NOMO-1 (cell line): ENCODE results near the gene ALG1L2.
"Not testable (repeated sequence)": the region's sequence is repeated elsewhere in the genome, so short reads cannot be mapped to it uniquely, and the experiment has no call there.

Experiments used
- DNase-seq, 2 experiments: peaks; one replicate each; lab custom pipeline; 2025; ENCODE audit not compliant: unreplicated experiment in 2 of 2; lab: John Stamatoyannopoulos, UW

Gene ALG1L2, protein sequence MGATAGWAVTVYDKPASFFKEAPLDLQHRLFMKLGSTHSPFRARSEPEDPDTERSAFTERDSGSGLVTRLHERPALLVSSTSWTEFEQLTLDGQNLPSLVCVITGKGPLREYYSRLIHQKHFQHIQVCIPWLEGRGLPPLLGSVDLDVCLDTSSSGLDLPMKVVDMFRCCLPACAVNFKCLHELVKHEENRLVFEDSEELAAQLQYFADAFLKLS

DNA sequence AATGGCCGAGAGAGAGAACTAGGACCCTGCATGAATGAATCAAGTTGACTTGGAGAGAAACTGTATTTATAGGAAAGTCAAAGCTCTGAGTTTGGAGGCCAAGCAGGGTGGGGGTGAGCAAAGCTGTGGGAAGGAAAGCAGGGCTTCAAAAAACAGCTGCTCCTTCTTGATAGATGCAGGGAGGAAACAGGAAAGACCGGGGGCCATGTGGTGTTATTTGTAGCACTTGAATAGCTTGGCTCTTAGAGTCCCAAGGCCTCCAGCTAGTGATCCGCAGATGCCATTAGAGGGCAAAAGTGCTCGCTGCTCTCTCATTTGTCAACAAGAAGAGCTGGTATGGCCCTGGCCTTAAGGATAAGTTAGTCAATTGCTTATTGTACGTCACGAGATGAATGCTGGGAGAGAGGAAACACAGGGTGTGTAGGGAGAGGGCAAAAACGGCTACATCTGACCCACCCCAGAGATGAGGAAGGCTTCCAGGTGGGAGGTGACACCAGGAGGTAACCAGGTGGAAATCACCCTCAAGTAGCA, at the start of gene ALG1L2:
ALG1L2 (plus strand) TSS at position 481 of the 531 bp plus-strand sequence. CDS start 186 bp downstream, outside the sequence.
- no peak for DNase-seq

DNA sequence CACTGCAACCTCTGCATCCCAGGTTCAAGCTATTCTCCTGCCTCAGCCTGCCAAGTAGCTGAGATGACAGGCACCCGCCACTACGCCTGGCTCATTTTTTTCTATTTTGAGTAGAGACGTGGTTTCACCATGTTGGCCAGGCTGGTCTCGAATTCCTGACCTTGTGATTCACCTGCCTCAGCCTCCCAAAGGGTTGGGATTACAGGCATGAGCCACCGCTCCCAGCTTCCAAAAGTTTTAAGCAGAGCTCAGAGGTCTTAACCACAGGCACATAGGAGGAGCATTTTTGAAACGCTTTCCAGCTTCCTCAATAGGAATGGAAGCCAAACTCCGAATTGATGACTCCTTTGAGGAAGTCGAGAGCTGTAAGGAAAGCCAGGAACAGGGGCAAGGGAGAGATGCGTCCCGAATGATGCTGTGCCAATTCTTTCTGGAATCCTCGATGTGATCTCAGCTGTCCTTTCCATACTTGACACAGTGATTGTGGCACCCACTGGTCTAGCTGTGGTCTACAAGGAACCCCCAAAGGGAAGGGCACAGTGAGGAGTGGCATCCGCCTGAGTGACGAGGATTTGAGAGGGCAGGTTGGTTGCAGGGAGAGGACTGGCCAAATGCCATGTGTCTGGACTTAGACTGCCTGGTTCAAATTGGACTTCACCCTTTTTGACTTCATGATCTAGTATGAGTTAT, 44.4 kb upstream of the ALG1L2 start:
- not testable (repeated sequence) for DNase-seq

DNA sequence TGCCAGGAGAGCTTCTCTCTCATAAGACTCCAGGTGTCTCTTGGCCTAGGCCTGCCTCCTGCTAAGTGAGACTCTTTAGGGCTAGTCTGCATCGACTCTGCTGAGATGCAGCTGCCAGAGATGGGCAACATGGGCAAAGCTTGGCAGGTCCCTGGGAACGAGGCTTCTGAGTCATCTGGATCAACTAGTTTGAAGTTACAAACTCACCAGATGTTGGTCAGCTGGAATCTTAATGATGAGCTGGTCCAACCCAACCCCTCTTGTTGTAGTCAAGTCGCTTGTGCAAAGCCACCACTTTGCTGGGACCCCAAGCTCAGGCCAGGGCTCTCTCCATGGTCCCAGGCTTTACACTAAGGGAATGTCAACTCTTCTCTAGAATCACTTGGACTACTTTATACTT, 38.9 kb upstream of the ALG1L2 start:
- DNase-seq = not testable (repeated sequence)

DNA sequence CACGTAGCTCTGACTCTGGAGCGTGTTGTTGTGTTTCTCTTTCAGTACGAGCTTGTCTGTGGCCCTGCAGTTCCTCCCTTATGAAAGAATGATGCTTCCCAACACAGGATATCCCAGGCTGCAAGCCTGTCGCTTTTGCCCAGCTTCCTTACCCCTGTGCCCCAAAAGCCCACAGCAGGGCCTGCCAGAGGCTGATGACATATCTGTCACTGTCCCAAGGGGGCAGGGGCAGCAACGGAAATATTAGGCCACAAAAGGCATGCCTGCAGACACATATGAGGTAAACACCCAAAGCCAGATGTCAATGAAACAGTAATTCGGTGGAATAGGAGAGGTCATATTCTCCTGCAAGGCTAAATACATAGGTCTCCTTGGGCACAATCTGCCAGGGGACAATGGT, 38.0 kb upstream of the ALG1L2 start:
- not testable (repeated sequence) for DNase-seq

- no peak for DNase-seq
Observed at GRCh38 chr3:130044370-130044769, 37.3 kb upstream of the ALG1L2 start.

GRCh38 chr3:130048726-130049125, 32.9 kb upstream of the ALG1L2 start:
- DNase-seq = no peak

GRCh38 chr3:130052366-130052765, 29.3 kb upstream of the ALG1L2 start:
- DNase-seq = not testable (repeated sequence)

- DNase-seq = not testable (repeated sequence)
Observed at GRCh38 chr3:130052965-130053364, 28.7 kb upstream of the ALG1L2 start.

DNA sequence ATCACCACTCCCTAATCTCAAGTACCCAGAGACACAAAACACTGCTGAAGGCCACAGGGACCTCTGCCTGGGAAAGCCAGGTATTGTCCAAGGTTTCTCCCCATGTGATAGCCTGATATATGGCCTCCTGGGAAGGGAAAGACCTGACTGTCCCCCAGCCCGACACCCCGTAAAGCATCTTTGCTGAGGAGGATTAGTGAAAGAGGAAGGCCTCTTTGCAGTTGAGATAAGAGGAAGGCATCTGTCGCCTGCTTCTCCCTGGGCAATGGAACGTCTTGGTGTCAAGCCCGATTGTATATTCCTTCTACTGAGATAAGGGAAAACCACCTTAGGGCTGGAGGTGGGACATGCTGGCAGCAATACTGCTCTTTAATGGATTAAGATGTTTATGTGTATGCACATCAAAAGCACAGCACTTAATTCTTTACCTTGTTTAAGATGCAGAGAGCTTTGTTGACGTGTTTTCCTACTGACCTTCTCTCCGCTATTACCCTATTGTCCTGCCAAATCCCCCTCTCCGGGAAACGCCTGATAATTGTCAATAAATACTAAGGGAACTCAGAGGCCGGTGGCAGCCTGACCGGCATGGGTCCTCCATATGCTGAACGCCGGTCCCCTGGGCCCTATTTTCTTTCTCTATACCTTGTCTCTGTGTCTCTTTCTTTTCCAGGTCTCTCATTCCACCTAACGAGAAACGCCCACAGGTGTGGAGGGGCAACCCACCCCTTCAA, 23.9 kb upstream of the ALG1L2 start:
- DNase-seq = not testable (repeated sequence)

DNA sequence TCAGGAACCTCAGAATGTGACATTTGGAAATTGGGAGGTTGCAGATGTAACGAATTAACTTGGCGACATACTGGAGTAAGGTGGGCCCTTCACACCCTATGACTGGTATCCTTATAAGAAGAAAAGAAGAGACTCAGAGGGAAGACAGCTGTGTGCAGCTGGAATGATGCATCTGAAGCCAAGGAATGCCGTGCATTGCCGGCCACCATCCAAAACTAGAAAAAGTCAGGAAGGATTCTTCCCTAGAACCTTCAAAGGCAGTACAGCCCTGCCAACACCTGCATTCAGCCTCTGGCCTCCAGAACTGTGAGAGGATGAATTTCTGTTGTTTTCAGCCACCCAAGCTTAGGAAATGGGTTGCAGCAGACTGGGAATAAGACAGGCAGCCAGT, 23.4 kb upstream of the ALG1L2 start:
- DNase-seq = not testable (repeated sequence)

DNA sequence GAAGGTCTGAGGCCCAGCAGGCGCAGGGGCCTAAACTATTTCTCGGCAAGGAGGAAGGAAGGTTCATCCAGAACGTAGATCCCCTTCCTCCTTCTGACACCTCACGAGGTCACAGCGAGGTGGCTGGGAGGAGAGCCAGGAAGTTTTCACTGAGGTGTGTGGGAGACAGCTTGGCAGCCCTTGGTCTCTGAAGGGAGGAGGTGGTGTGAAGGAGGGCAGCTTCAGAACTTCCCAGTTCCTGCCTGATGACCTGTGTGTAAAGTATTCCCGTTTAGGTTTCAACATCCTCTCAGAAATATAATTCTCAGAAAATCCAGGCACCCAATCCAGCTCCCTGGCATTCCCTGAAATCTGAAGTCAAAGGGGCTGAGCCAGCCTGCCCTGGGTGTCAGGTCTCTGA, 22.9 kb upstream of the ALG1L2 start:
- not testable (repeated sequence) for DNase-seq

GRCh38 chr3:130059162-130059561, 22.5 kb upstream of the ALG1L2 start:
- DNase-seq = not testable (repeated sequence)

DNA sequence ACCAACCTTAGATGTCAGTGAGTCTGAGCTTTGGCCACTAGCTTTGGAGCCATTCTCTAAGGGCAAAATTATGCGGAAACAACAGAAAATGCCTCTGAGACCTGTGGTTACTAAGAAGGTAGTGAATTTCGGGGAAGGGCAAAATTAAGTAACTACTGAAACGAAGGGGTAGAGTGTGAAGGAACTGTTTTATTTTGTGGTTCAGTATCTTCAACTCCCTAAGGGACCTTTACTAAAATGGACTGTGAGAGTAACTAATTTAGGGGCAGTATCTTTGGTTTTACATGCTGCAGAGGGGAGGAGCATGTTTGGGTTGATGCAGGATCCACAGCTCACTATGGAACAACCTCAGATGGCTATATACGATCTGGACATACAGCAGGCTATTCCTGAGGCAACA, 8.0 kb upstream of the ALG1L2 start:
- no peak for DNase-seq

- no peak for DNase-seq
Observed at GRCh38 chr3:130077636-130078035, 4.0 kb upstream of the ALG1L2 start.

DNA sequence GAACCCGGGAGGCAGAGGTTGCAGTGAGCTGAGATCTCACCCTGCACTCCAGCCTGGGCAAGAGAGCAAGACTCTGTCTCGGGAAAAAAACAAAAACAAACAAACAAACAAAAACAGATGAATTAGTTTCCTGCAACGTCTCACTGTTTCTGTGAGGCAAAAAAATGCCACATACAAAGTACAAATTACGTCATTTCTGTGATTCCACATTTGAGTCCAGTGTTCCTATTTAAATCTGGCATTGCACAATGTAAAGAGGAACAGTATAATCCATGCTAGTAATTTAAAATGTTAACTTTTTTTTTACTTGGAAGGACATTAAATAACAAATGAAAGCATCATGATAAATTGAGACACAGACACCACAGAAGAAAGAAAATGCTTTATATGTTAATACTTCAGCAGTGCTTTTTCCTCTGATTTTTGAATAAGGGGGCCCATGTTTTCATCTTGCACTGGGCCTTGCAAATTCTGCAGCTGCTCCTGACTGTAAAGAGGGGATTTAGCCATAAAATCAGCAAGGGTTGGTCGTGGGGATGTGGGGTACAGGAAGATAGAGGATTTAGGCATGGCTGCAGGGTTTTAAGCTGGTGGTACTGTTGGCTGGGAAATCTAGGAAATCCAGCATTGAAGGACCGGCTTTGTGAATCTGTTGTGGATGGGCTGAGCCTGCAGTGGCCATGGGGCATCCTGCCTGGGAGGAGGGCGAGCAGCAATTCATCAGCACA, 1.9 kb downstream of the ALG1L2 start:
- peak in 1 of 2 experiments; percentile 9 for DNase-seq

GRCh38 chr3:130084436-130084980, 2.9 kb downstream of the ALG1L2 start:
- no peak for DNase-seq

GRCh38 chr3:130085881-130086280, 4.2 kb downstream of the ALG1L2 start:
- no peak for DNase-seq

DNA sequence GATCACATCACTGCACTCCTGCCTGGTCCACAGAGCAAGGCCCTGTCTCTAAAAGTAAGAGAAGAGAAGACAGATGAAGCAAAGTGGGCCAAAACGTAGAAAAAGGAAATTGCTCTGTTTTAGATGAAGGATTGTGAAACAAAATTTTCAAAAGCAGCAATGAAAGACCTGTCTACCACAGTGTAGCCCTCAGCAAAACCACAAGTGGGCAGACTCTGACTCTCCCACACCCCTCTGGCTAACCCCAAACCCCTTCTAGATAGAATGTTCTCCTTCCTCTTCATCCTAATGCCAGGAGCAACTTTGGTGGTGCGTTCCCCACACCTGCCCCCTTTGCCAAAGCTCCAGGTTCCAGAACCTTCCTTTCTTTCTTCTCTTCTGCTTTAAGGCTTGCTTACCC, 5.0 kb downstream of the ALG1L2 start:
- peak; percentile 41 to 78 for DNase-seq

GRCh38 chr3:130088061-130088460, 6.4 kb downstream of the ALG1L2 start:
- no peak for DNase-seq

GRCh38 chr3:130090681-130091080, 9.1 kb downstream of the ALG1L2 start:
- not testable (repeated sequence) for DNase-seq
